ENCODE results near the gene SNX5. TPM values are rescaled to one million over a fixed set of nuclear protein-coding genes. Genes with fewer than 3 reads are reported as not detected.

The SNX5 gene
- total and polyA plus RNA-seq, 9 of the 15 experiments (the other 6 are each of a cell fraction or from before 2014, with no cell fraction given) = 53.5 to 276 (median 160) TPM

- Histone ChIP-seq H3K79me2 (ENCODE audit: control insufficient read depth, insufficient read depth, low read length) (no peaks in the 10 kb centered on the region), H3K27ac (ENCODE audit: extremely low read depth, low read depth, low read length) (peak overlapping the region; percentile 77), H3K4me3 (no peak overlapping the region), H4K20me1 (replicated peaks; ENCODE audit: control insufficient read depth, insufficient read depth, low read length) (peaks cover 9% of the 10 kb centered on the region; the same call in 1 of the 2 replicates), H3K9me3 (replicated peaks; ENCODE audit: control insufficient read depth, insufficient read depth, low read depth, low read length) (no peaks in the 10 kb centered on the region), H2AFZ (ENCODE audit: low read depth, low read length) (peak overlapping the region; percentile 88), H3K4me1 (replicated peaks in 1 of 2; ENCODE audit: control insufficient read depth in 2 of 2, insufficient read depth in 2 of 2, low read length in 2 of 2) (peaks cover 7 to 23% of the 10 kb centered on the region in 2 experiments; a peak in 4 of 5 replicates), H3K36me3 (ENCODE audit: control insufficient read depth, insufficient read depth, low read length) (peaks cover 35% of the 10 kb centered on the region; the same call in 2 of the 3 replicates), H3K4me2 (ENCODE audit: insufficient read depth, low read length) (peak overlapping the region; percentile 54), H3K27me3 (ENCODE audit: control insufficient read depth in 2 of 2, insufficient read depth in 2 of 2, low read length in 2 of 2) (no peaks in the 10 kb centered on the region), H3K9ac (ENCODE audit: insufficient read depth in 1 of 2, low read depth in 2 of 2, low read length in 2 of 2) (peak overlapping the region; percentile 18 to 56; a peak in 3 of 4 replicates), H3K9me1 (ENCODE audit: control insufficient read depth, insufficient read depth, low read length) (no peaks in the 10 kb centered on the region)
- ATAC-seq = peak; percentile 89
- intact Hi-C loops (cut with micrococcal nuclease) (loop anchor here (5.0 kb wide), 1 partner anchor 42 kb away; no protein-coding TSS in a partner anchor), in situ Hi-C loops (cut with MboI) (no loop called here)
- ChIA-PET POLR2A (interaction anchor here (0.8 to 1.4 kb wide), 3 partner anchors 14 to 29 kb away, joined by 3 to 9 read pairs (median 3); partner anchors contain the start of genes MGME1 and SNX5), CTCF (ENCODE audit: low intra/inter-chr PET ratio) (interaction anchor here (0.9 to 1.3 kb wide), 2 partner anchors 41 to 259 kb away, joined by 3 to 5 read pairs; no protein-coding TSS in a partner anchor)
- peak; percentile 65 to 76 (median 69) for DNase-seq (ENCODE audit: extremely low read depth in 1 of 4, low spot score in 3 of 4)
- BruUV-seq (replicated peaks) = no TSS peak
- FAIRE-seq = peak; percentile 91
- 13% methylated on average over 11 of the region's 13 CpGs for WGBS (ENCODE audit: insufficient coverage, low coverage, missing lambda C conversion rate)
- TF ChIP-seq POLR2AphosphoS5 (IDR thresholded peaks at IDR 0.05; ENCODE audit: control insufficient read depth, insufficient read depth, low read depth, low read length) (no peak), ZNF740 (CRISPR knock-in tag; IDR thresholded peaks at IDR 0.05) (no peak), ZNF740 (tag; IDR thresholded peaks at IDR 0.05) (peak in 1 of 2 experiments; percentile 53; a peak in 1 of 4 replicates), JUND (IDR thresholded peaks at IDR 0.05; ENCODE audit: borderline replicate concordance, low read depth, low read length) (peak; percentile 26; the same call in 1 of the 2 replicates), JUND (tag; IDR thresholded peaks at IDR 0.05; ENCODE audit: borderline replicate concordance, low read depth, low read length) (no peak; the same call in 2 of the 3 replicates), CREM (IDR thresholded peaks at IDR 0.05; ENCODE audit: low read depth) (peak; percentile 7; the same call in 1 of the 2 replicates), NCOA4 (IDR thresholded peaks at IDR 0.05; ENCODE audit: partially characterized antibody) (no peak), XRCC5 (IDR thresholded peaks at IDR 0.05; ENCODE audit: low read depth, low read length) (0 out of 2 replicates have a peak, but pooled peaks have one; percentile 21), NR3C1 (CRISPR knock-in tag; IDR thresholded peaks at IDR 0.05) (no peak), YBX1 (IDR thresholded peaks at IDR 0.05) (no peak), SOX6 (IDR thresholded peaks at IDR 0.05) (peak; percentile 36; the same call in 1 of the 2 replicates), MAZ (CRISPR knock-in tag; conservative IDR thresholded peaks at IDR 0.05 in 1 of 2, IDR thresholded peaks at IDR 0.05 in 1 of 2) (0 out of 4 replicates have a peak, but pooled peaks of 1 of the 2 experiments have one; percentile 25), MAX (CRISPR knock-in tag; IDR thresholded peaks at IDR 0.05) (peak; percentile 35; the same call in 1 of the 2 replicates)
These were observed 29.5 kb downstream of the SNX5 start for GRCh38 chr20:17938871-17939619.

All from K562 (cell line).